HG02884 (cell line): ENCODE data around the gene ADGRB3.
"Not testable (repeated sequence)": the region's sequence is repeated elsewhere in the genome, so short reads cannot be mapped to it uniquely, and the experiment has no call there.

Source experiments
- ATAC-seq: cut with Tn5 transposase; IDR thresholded peaks from one replicate; pipeline ENCODE4 v1.9.1; 2021; ENCODE audit warnings: mild to moderate bottlenecking, moderate library complexity; ENCODE audit not compliant: unreplicated experiment

Gene ADGRB3

DNA sequence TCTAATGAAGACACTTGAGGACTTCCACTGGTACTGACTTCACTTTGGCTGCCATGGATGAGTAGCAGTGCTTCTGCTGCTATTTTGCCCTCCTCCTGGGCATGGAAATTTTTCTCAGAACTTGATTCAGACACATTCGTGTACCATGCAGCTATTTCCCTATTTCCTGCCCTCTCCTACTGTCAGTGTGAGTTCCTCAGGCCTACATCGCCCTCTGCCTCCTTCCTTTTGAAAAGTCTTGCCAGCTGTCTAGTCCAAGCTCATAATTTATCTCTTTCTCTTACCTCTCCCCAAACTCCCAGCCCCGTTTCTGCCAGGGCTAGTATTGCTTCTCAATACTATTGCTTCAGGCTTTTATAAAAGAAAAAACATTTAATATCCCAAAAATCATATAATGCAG lies 470.2 kb downstream of the ADGRB3 start:
- no peak for ATAC-seq

DNA sequence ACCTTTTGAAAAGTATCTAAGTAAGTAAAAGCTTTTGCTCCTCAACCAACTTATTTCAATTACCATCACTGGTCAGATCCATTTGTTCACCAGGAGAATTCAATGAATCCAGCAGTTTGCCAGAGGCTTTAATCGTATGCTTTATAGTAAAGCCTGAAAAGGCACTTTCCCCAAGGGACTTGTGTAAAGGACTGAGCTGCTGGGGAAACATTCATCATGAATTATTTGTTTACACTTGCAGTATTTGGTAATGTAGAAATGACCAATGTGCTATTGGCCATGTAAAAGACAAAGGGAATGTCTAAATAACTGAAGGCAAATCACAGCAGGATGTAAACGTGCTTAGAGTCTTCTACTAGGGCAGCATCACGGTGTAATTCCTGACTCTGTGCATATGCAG lies 471.4 kb downstream of the ADGRB3 start:
- no peak for ATAC-seq

DNA sequence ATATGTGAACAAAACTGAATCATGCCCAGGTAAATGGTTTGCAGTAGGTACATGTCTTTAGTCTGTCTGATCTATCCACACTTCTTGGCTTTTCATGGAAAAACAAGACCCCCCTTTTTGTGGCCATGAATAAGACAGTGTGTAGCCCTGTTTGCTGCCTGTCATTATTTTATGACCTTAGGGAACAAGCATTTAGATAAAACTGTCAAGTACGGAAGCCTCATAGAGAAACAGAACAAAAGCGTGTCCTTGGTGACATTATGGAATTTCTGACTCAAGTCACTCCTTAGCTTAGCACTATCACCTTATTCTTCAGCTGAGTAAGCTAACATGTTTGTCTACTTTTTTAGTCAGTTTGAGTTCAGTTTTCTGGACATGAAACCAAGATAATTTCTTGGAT lies 476.2 kb downstream of the ADGRB3 start:
- no peak for ATAC-seq

DNA sequence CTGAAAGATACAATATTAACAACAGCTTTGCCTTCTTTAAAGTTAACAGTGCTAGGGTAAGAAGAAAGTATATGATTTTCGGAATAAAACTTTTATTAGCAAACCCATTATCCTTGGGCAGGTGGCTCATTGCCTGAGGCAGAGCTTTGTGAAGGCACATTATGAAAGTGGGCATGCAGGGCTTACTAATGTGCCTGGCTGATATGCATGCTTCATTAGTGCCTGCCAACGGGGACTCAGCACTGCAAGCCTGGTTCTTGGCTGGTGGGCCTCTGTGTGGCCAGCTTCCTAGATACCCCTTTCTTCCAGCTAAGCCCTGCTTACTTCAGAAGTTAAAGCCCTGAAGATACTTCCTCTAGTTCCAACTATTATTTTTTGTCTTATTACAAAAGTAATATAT lies 481.6 kb downstream of the ADGRB3 start:
- no peak for ATAC-seq

DNA sequence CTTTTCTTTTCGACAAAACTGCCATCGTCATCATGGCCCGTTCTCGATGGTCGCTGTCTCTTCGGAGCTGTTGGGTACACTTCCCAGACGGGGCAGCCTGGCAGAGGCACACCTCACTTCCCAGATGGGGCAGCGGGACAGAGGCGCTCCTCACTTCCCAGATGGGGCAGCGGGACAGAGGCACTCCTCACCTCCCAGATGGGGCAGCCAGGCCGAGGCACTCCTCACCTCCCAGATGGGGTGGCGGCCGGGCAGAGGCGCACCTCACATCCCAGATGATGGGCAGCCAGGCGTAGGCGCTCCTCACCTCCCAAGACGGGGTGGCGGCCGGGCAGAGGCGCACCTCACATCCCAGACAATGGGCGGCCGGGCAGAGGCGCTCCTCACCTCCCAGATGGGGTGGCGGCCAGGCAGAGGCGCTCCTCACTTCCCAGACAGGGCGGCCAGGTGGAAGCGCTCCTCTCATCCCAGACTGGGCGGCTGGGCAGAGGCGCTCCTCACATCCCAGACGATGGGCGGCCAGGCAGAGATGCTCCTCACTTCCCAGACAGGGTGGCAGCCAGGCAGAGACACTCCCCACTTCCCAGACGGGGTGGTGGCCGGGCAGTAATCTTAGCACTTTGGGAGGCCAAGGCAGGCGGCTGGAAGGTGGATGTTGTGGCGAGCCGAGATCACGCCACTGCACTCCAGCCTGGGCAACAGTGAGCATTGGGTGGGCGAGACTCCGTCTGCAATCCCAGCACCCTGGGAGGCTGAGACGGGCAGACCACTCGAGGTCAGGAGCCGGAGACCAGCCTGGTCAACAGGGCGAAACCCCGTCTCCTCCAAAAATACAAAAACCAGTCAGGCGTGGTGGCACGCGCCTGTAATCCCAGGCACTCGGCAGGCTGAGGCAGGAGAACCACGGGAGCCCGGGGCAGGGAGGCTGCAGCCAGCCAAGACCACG lies 486.7 kb downstream of the ADGRB3 start:
- ATAC-seq, result not testable (repeated sequence)

DNA sequence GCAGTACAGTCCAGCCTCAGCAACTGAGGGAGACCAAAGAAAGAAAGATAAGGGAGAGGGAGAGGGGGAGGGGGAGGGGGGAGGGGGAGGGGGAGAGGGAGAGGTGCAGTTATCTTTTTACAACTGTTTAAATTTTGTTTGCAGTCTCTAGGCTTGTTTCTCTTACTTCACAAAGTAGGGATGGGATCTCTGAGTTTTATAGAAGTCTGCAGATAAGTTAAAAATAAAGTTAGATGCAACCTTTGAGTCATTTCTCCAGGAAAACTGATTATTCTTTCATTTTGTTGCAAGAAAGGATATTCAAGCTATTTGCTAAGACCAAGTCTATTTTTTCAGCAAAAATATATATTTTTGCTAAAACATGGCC lies 487.3 kb downstream of the ADGRB3 start:
- ATAC-seq, result no peak

DNA sequence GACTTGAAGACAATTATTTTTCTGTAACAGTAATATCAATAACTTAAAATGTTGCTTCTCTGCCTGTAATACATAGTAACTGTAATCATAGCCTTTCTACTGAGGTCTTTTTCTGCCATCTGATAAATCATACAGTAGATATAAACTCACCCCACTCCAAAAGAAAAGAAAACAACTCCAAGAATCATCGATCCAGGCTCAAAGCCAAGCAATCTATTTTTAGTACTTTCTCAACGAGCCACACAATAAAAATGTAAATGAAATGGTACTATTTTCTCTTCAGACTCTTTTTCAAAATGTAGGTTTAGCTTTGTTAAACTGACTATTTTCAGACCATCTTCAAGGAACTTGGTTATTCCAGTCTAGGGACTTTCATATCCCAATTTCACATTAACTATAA lies 493.3 kb downstream of the ADGRB3 start:
- ATAC-seq, result no peak

DNA sequence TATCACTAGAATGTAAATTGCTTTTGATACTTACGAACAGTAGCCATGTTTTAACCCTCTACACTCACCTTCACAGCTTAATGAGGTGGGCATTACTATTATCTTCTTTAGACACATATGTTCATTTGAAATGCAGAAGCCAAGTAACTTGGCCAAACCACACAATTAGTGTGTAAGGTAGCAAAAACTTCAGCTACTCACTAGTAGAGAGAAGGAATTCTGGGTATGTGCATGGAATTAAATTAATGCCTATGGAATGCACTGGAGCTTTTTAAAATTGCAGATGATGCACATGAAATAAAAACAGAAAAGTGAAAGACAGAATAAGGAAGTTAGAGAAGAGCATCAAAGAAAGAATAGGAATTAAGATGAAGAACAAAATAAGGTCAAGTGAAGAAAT lies 494.0 kb downstream of the ADGRB3 start:
- ATAC-seq, result no peak

DNA sequence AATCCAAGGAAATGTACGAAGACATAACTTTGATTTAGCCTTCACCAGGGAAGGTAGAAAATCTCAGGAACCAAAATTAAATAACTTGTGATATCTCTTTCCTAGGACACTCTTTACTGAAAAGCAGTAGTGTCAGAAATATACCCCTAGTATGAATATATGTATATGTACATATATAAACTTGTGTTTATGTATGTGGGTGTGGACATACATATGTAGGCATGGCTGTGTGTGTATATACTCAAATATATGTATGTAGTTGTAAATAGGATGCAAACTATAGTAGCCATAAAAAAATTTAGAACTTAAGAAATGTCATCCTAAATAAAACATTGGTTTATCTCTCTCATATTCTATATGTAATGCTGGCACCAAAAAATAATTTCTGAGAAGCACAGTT lies 500.8 kb downstream of the ADGRB3 start:
- ATAC-seq, result no peak

DNA sequence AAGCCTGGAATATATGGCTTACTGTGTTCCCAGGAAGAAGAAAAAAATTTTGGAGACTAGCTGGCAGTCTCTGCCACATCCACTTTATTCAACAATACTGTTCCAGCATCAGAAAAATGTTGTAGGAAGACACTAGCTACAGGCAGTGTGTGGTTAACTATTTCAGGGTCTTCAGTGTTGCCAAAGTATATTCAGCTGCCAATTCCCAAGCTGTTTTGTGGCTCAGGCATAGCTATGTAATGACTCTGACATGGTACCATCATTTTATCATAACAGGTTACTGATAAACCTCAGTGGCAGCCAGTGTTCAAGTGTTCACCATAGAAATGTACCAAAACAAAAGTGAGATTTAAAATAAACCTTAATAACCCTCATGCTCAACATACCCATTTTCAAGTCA lies 503.1 kb downstream of the ADGRB3 start:
- ATAC-seq, result no peak

DNA sequence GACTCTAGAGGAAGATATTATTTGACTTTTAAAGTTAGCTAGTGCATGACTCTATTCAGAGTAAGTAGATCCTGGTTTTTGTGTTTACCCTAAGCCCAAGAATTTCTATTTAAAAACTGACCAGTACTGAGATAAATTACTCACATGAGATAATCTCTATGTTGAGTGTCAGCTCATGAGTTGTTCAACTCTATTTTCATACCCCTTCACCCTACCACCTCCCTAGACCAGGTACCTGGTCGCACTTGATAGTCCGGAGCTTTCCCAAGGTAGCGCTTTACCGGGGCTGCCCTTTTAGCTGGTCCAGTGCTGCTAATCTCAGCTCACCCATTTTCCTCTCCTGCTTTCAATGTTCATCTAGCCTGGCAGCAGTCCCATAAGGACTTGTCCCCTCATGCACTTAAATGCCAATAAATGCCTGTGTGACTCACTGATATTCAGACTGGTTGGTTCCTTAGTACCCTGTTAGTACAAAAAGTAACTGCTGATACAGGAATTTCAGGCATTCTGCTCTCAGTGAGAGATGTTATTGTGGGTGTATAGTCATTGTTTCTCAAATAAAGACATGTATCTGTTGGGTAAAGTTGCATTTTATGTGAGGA lies 503.9 kb downstream of the ADGRB3 start:
- ATAC-seq, result no peak

DNA sequence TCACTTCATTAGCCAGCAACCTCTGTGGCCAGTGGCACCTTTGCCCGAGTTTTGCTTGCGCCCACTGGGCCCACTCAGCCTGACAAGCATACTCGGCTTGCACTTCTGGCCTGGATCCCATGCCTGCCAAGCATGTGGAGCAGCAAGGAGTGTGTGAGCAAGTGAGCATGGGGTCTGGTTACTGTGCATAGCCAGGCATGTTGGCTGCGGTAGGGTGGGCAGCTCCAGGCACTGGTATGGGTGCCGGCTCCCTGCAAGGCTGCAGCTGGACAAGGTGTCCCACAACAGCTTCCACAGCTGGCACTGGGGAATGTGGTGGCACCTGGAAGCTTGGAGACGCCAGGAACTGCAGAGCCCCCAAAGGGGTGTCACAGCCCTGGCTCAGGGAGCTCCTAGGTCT lies 510.0 kb downstream of the ADGRB3 start:
- no peak for ATAC-seq

DNA sequence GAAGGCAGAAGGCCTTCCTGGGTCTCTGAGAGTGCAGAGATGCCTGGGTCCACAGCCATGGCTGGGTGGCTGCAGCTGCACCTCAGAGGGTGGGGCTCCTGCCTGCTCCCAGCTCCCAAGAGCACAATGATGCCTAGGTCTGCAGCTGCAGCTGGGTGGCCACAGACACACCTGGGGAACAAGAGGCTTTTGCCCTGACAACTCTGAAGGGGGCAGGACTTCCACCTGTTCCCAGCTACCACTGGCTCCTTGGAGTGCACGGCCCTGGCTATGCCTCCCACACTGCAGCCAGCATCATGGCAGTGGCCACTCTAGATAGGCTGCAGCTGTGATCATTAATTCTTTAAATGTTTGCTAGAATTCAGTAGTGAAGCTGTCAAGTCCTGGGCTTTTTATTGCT lies 511.3 kb downstream of the ADGRB3 start:
- ATAC-seq, result no peak

DNA sequence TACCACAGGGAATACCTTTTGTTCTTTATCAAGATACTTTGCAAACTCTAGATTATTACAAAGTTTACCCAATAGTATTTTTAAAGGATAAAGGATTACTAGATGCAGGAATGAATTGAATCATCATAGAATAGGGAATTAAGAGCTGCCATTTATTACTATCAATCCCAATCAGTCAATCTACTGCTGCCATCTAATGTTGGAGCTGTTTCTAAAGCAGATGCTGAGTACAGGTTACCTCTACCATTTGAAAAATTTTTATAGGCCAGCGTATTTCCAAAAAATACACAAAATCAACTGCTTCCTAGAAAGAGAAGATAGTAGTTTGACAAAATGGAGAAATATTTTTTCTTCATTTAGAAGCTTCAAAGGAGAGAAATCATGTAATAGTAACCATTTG lies 520.4 kb downstream of the ADGRB3 start:
- no peak for ATAC-seq

DNA sequence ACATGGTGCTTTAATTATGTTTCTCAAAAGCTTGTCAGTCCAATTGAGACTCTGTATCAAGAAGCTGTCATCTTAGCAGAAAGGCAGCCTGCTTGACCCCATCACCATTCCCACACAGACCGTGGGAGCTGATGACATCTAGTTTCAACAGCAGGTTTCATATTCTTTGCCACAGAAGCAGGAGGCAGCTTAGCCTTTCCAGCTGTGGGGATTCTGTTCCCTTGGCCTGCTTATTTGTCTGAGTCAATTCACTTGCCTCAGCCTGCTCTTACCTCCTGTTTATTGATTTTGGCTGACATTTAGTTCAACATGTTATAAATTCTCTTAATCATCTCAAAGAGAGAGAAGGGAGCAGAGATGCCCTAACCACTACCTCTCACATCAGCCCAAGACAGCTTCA lies 527.7 kb downstream of the ADGRB3 start:
- no peak for ATAC-seq

DNA sequence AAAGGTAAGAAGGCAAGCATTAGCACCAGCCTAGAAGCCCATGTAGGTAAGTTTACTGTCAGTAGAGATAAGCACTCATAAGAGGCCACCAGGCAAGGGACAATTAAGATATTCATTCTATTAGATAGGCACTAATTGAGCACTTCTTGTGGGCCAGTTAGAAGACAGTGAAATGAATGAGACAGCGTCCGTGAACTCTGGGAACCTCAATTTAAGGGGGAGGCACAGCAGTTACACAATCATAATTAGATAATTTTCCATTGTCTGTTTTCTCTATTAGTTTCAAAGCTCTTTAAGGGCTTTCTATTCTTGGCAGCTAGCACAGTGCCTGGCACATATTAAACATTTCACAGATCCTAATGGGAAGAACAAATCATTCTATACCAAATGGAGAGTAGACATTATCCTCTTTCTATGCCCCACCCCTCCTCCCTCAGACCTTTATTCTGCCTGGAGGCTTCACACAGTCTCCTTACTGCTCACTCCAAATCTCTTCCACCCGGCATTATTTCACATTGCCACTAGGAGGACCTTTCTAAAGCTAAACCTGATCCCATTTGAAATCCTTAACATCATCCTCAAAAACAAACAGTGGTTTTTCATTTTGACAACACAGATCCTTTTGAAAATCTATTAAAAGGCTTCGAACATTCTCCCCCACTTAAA lies 529.6 kb downstream of the ADGRB3 start:
- ATAC-seq, result no peak

DNA sequence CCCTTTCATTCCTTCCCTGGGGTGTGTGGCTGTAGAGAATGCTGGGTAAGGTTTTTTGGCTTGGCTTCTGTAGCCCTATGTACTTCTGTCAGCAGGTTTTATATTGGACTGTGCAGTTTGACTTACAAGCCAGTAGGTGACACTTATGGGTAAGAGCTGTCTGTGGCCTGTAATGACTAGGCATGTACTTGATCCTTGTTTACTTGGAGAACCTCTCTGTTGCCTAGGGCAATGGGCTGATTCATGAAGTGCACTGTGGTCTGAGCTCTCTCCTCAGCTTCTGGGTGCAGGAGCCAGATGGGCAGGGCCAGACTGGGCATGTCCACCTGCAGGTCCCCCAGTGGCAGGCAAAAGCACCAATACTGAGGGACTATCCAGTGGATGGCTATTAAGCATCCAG lies 544.6 kb downstream of the ADGRB3 start:
- no peak for ATAC-seq

DNA sequence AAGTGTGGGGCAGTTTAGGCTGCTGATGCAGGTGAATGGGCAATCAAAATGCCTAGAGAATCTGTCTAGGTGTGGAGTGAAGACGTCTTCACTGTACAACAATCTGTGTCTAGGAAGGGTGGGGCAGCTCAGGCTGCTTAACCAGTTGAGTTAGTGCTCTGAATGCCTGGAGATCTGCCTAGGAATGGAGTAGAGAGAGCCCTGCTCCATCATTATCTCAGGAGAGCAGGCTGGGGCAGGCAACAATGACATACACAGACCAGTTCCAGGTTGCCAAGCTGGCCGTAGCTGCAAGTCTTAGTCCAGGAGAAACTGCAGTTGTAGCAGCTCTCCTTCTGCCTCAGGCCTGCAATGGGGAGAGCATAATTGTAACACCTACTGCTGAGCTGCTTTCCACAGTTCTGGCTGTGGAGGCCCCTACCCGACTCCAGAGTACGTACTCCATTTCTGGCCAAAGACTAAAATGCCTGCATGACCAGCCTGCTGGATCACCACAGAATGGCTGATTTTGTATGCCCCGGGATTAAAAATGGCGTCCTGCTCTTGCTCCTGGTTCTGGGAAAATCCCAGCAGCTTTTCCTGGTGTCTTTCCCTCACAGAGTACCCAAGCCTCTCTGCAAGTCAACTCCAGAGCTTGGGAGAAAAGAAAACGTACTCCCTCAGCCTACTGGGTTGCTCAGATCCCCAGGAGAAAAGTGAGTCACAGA lies 545.4 kb downstream of the ADGRB3 start:
- ATAC-seq, result no peak

DNA sequence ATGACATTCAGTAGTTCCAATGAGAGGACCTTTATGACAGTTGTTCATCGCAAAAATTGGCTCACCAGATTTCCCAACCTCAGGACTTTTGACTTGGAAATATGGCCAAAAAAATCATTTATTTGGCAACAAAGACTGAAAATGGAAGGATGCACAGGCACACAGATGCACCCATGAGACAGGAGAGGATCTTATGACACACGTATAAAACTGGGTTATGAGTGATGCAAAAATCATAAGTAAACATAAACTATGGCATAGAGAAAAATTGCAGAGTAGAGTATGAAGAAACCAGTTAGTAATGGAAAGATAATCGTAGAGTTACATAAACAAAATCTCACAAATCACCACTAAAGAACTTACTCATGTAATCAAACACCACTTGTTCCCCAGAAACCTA lies 546.9 kb downstream of the ADGRB3 start:
- ATAC-seq, result no peak

DNA sequence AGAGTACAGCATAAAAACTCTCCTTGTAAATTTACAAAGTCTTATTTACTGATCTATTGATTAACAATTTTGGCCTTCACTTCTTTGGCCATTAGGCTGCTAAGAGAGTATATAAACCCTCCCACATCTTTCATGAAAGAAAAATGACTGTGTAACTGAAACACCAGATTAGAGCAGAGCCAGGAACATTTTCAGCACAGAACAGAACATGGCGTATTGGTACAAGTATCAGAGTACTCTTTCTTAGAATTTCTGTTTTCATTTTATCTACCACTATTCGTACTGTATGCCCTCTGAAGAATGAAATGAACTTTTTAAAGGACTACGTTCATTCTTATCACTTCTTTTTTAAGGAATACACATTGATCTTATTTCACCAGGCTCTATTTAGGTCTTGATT lies 550.2 kb downstream of the ADGRB3 start:
- ATAC-seq, result no peak

DNA sequence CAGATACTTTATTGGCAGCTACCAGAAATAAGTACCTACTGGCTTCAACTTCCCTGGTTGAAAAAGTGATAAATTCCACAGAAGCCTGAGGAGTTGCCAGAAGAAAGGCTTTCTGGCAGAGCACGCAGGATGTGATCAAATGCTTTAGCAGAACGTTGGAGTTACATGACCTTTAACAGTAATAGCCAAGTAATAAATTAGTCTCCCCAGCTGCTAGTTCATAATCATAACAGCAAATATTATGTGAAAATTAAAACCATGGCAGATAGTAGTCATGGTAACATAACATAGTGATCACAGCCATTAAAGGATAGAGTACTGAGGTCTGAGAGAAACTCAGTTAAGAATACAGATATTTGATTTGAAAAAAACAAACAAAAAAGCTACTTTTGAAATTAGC lies 567.7 kb downstream of the ADGRB3 start:
- ATAC-seq, result no peak
